Body of pancreas (tissue), 4 donors: Measurements from ENCODE around the gene ABCF1. TPM values are rescaled to one million over a fixed set of nuclear protein-coding genes. Genes with fewer than 3 reads are reported as not detected.
A peak's percentile ranks its signal among the peaks of the same experiment; 100 is the strongest.

Experiments
- ATAC-seq: fragments of 150-250 bp; one replicate; pipeline ENCODE4 v1.9.1; 2016
- DNase-seq, 4 donors: peaks; one replicate each; pipeline ENCODE4 v3.0.0-alpha.2; 2019
- H3K27ac ChIP-seq, 4 donors: fragments of 200-600 bp; sonication (generic); 1 replicate in 3 of 4; 2 replicates in 1 of 4; pipeline versions ENCODE4 v1.5.1 to v1.6.1; 2016 to 2019; ENCODE audit warnings: mild to moderate bottlenecking in 1 of 4, mixed read lengths in 1 of 4, moderate library complexity in 1 of 4
- H3K27me3 ChIP-seq, 2 donors: fragments of 200-600 bp; sonication (generic); one replicate each; pipeline ENCODE4 v1.6.0; 2016; ENCODE audit warnings: mild to moderate bottlenecking in 1 of 2
- H3K36me3 ChIP-seq, 2 donors: fragments of 200-600 bp; sonication (generic); replicated peaks in 1 of 2; 2 replicates each; pipeline ENCODE4 v1.5.1; 2016; ENCODE audit warnings: low read depth in 2 of 2; ENCODE audit not compliant: insufficient read depth in 1 of 2
- H3K4me1 ChIP-seq: fragments of 200-600 bp; sonication (generic); one replicate; pipeline ENCODE4 v1.6.0; 2016
- H3K4me3 ChIP-seq, 2 donors: fragments of 200-600 bp; sonication (generic); 1 replicate in 1 of 2; 2 replicates in 1 of 2; pipeline ENCODE4 v1.5.1; 2016 to 2019
- H3K9me3 ChIP-seq, 3 donors: fragments of 200-600 bp; sonication (generic); 1 replicate in 2 of 3; 2 replicates in 1 of 3; pipeline ENCODE4 v1.5.1; 2016
- CTCF ChIP-seq, 7 experiments: fragments of 450-650 bp in 4 of 7; fragments of 200-600 bp in 3 of 7; sonication (generic) in 3 of 7; IDR thresholded peaks; one replicate each; pipeline ENCODE4 v1.5.1; 2016 to 2019; ENCODE audit warnings: antibody characterized with exemption in 7 of 7
- POLR2A ChIP-seq, 3 donors: fragments of 450-650 bp; IDR thresholded peaks; one replicate each; pipeline ENCODE4 v1.6.1; 2016; ENCODE audit warnings: antibody characterized with exemption in 3 of 3, mild to moderate bottlenecking in 2 of 3
- WGBS, 2 donors: methylation state at CpG; one replicate each; pipeline ENCODE4 v1.1.5; 2017; 5-methylcytosine and 5-hydroxymethylcytosine counted together
- intact Hi-C: fragments of 100-400 bp; cut with DNase I; formaldehyde crosslinking; loops from one replicate; pipeline ENCODE4 v1.15.1; 2023
- total RNA-seq, 2 donors: library from RNA; depleted of rRNA; stranded (reverse); fragments of >200 nt; gene quantifications; one replicate each; pipeline ENCODE4 v1.1.0, GENCODE V29; 2016

ABCF1 gene
- total RNA-seq, 2 donors from 2014 or later, result 27.0 to 37.6 TPM

- Histone ChIP-seq H3K4me1 (no peaks in the 10 kb centered on the region), H3K9me3 (no peaks in the 10 kb centered on the region), H3K4me3 (no peak overlapping the region), H3K27me3 (no peaks in the 10 kb centered on the region), H3K36me3 (peaks cover 49 to 63% of the 10 kb centered on the region in 2 donors), H3K27ac (no peak overlapping the region)
- intact Hi-C loops, result no loop called here
- TF ChIP-seq POLR2A (IDR thresholded peaks at IDR 0.05), result no peak
- TF ChIP-seq CTCF (IDR thresholded peaks at IDR 0.05), result no peak
- no peak for ATAC-seq
- no peak for DNase-seq
- WGBS, 2 donors, result 86 to 87% methylated on average over 13 of the region's 13 CpGs
Measured at GRCh38 chr6:30603961-30604360, 32.7 kb downstream of the ABCF1 start.

GRCh38 chr6:30610065-30610464 lies 38.8 kb downstream of the ABCF1 start:
- H3K27ac ChIP-seq, result peak overlapping the region in 1 of 4 donors; percentile 14
- H3K4me3 ChIP-seq, result no peak overlapping the region
- peaks cover 10 to 27% of the 10 kb centered on the region in 2 donors for H3K36me3 ChIP-seq
- peaks cover 46% of the 10 kb centered on the region for H3K4me1 ChIP-seq
- intact Hi-C loops, result no loop called here
- no peak for DNase-seq
- H3K27me3 ChIP-seq, result no peaks in the 10 kb centered on the region
- ATAC-seq, result no peak
- no peak for TF ChIP-seq POLR2A (IDR thresholded peaks at IDR 0.05)
- no peak for TF ChIP-seq CTCF (IDR thresholded peaks at IDR 0.05)
- 46 to 55% methylated on average over 4 of the region's 4 CpGs for WGBS, 2 donors
- H3K9me3 ChIP-seq, result no peaks in the 10 kb centered on the region

GRCh38 chr6:30611150-30611855 lies 40.1 kb downstream of the ABCF1 start:
- Histone ChIP-seq H3K27ac (peak overlapping the region in 1 of 4 donors; percentile 14), H3K4me3 (no peak overlapping the region), H3K36me3 (peaks cover 6 to 17% of the 10 kb centered on the region in 2 donors), H3K27me3 (no peaks in the 10 kb centered on the region), H3K9me3 (no peaks in the 10 kb centered on the region), H3K4me1 (peaks cover 46% of the 10 kb centered on the region)
- TF ChIP-seq CTCF (IDR thresholded peaks at IDR 0.05) (no peak), POLR2A (IDR thresholded peaks at IDR 0.05) (peak in 1 of 3 donors; percentile 12)
- intact Hi-C loops, result no loop called here
- ATAC-seq (no peak), DNase-seq (no peak)
- WGBS, 2 donors, result 43 to 60% methylated on average over 9 of the region's 9 CpGs

- no peak overlapping the region for H3K4me3 ChIP-seq
- peak overlapping the region in 1 of 4 donors; percentile 1 for H3K27ac ChIP-seq
- no peaks in the 10 kb centered on the region for H3K27me3 ChIP-seq
- H3K9me3 ChIP-seq, result no peaks in the 10 kb centered on the region
- WGBS, 2 donors, result 26 to 35% methylated on average over 2 of the region's 2 CpGs
- DNase-seq (no peak), ATAC-seq (no peak)
- intact Hi-C loops, result no loop called here
- TF ChIP-seq POLR2A (IDR thresholded peaks at IDR 0.05) (no peak), CTCF (IDR thresholded peaks at IDR 0.05) (no peak)
- H3K4me1 ChIP-seq, result peaks cover 46% of the 10 kb centered on the region
- peaks cover under 1 to 11% of the 10 kb centered on the region in 2 donors for H3K36me3 ChIP-seq
Measured at GRCh38 chr6:30611856-30612194, 40.6 kb downstream of the ABCF1 start.

GRCh38 chr6:30612213-30612612 lies 41.0 kb downstream of the ABCF1 start:
- 48 to 61% methylated on average over 1 of the region's 1 CpG for WGBS, 2 donors
- peak in 3 of 7 experiments; percentile 15 to 23 (median 18) for TF ChIP-seq CTCF (IDR thresholded peaks at IDR 0.05)
- peak in 1 of 3 donors; percentile 4 for TF ChIP-seq POLR2A (IDR thresholded peaks at IDR 0.05)
- ATAC-seq, result no peak
- intact Hi-C loops, result no loop called here
- no peak for DNase-seq
- Histone ChIP-seq H3K4me3 (no peak overlapping the region), H3K9me3 (no peaks in the 10 kb centered on the region), H3K27me3 (no peaks in the 10 kb centered on the region), H3K36me3 (peaks cover 0 to 9% of the 10 kb centered on the region in 2 donors), H3K27ac (peak overlapping the region in 3 of 4 donors; percentile 1 to 96 (median 96)), H3K4me1 (peaks cover 46% of the 10 kb centered on the region)
